IPS-11a (cell line): Measurements from ENCODE around the gene PFKFB4.
"Not testable (repeated sequence)": the region's sequence is repeated elsewhere in the genome, so short reads cannot be mapped to it uniquely, and the experiment has no call there.

Source experiments
- H3K4me3 ChIP-seq: one replicate; pipeline ENCODE4 v1.5.1; 2013; ENCODE audit warnings: low read depth, low read length, control low read depth

The PFKFB4 gene

GRCh38 chr3:48535578-48535977 is 21.0 kb downstream of the PFKFB4 start:
- H3K4me3 ChIP-seq: no peak overlapping the region

GRCh38 chr3:48532977-48533337 is 23.6 kb downstream of the PFKFB4 start:
- no peak overlapping the region for H3K4me3 ChIP-seq

GRCh38 chr3:48532271-48532976 is 24.2 kb downstream of the PFKFB4 start:
- no peak overlapping the region for H3K4me3 ChIP-seq

- H3K4me3 ChIP-seq: not testable (repeated sequence)
Observed at GRCh38 chr3:48530701-48531100, 25.9 kb downstream of the PFKFB4 start.

- H3K4me3 ChIP-seq: no peak overlapping the region
Observed at GRCh38 chr3:48528754-48529153, 27.8 kb downstream of the PFKFB4 start.

- H3K4me3 ChIP-seq: no peak overlapping the region
Observed at GRCh38 chr3:48528048-48528447, 28.6 kb downstream of the PFKFB4 start.

GRCh38 chr3:48524970-48525369 is 31.6 kb downstream of the PFKFB4 start:
- H3K4me3 ChIP-seq: no peak overlapping the region

- no peak overlapping the region for H3K4me3 ChIP-seq
Observed at GRCh38 chr3:48521635-48522034, 35.0 kb downstream of the PFKFB4 start.

- no peak overlapping the region for H3K4me3 ChIP-seq
Observed at GRCh38 chr3:48519277-48519643, 37.3 kb downstream of the PFKFB4 start.

- no peak overlapping the region for H3K4me3 ChIP-seq
Observed at GRCh38 chr3:48518638-48519276, 37.8 kb downstream of the PFKFB4 start.

GRCh38 chr3:48518069-48518468 is 38.5 kb downstream of the PFKFB4 start:
- H3K4me3 ChIP-seq: no peak overlapping the region

GRCh38 chr3:48516571-48516970 is 40.0 kb downstream of the PFKFB4 start:
- H3K4me3 ChIP-seq: no peak overlapping the region

- no peak overlapping the region for H3K4me3 ChIP-seq
Observed at GRCh38 chr3:48514431-48515227, 42.0 kb downstream of the PFKFB4 start.

GRCh38 chr3:48511551-48511950 is 45.1 kb downstream of the PFKFB4 start:
- H3K4me3 ChIP-seq: no peak overlapping the region

- no peak overlapping the region for H3K4me3 ChIP-seq
Observed at GRCh38 chr3:48507256-48508061, 49.1 kb downstream of the PFKFB4 start.

- no peak overlapping the region for H3K4me3 ChIP-seq
Observed at GRCh38 chr3:48505968-48506504, 50.6 kb downstream of the PFKFB4 start.

- no peak overlapping the region for H3K4me3 ChIP-seq
Observed at GRCh38 chr3:48505146-48505545, 51.5 kb downstream of the PFKFB4 start.

- peak within 1 kb of the TSS; percentile 66 for H3K4me3 ChIP-seq
Observed at GRCh38 chr3:48504051-48504946, 52.3 kb downstream of the PFKFB4 start, which contains the start of gene SHISA5. TSS of gene SHISA5 (minus strand) at chr3:48504174. CDS start at chr3:48504094, 80 bp downstream.

GRCh38 chr3:48503401-48504050 is 53.1 kb downstream of the PFKFB4 start:
- peak overlapping the region; percentile 66 for H3K4me3 ChIP-seq
